CD4-positive, alpha-beta T cell treated with Interferon gamma for 1 hour (primary cell): ENCODE measurements around the gene CBFA2T2.
"Not testable (repeated sequence)": the region's sequence is repeated elsewhere in the genome, so short reads cannot be mapped to it uniquely, and the experiment has no call there.

ENCODE experiments used
- DNase-seq: peaks from one replicate; pipeline ENCODE4 v3.0.0-alpha.2; 2020

CBFA2T2 gene

DNA sequence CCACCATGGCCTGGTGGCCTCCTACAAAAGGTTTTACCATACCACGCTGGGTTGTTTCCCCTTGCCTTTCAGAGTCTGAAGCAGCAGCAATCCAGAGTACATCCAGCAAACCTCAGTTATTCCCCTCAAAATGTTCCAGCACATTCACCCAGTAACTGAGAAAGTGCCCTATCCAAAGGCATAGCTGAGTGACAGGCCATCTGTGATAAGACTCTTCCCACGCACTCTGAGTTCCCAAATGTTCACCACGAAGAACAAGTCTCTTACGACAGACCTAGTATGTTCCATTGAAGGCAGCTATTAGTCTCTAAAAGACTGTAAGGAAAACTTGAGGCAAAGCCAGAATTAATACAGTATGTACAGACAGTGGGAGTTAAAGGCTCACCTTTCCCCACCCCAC is 140.6 kb downstream of the CBFA2T2 start:
- DNase-seq = no peak

DNA sequence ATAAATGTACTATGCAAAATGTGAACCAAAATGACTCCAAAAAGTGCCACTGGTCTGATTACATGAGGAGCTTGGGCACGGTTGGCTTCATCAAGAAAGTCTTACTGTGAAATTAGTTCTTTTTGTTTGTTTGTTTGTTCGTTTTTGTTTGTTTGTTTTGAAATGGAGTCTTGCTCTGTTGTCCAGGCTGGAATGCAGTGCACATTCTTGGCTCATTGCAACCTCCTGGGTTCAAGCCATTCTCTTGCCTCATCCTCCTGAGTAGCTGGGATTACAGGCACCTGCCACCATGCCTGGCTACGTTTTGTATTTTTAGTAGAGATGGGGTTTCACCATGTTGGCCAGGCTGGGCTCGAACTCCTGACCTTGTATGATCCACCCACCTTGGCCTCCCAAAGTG is 142.0 kb downstream of the CBFA2T2 start:
- DNase-seq = not testable (repeated sequence)

DNA sequence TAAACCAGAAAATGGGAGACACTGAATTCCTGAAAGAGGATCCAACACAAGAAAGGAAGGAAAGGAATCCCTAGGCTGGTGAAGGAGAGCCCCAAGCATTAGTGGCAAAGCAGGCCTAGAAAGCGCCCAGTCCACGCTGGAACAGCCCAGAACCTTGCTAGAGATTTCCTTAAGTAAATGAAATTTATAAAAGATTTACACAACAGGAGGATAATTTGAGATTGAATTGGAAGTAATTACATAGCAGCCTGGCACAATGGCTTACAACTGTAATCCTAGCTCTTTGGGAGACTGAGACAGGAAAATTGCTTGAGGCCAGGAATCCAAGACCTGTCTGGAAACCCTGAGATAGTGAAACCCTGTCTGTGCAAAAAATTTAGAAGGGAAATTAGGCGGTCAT is 145.4 kb downstream of the CBFA2T2 start:
- DNase-seq = no peak

DNA sequence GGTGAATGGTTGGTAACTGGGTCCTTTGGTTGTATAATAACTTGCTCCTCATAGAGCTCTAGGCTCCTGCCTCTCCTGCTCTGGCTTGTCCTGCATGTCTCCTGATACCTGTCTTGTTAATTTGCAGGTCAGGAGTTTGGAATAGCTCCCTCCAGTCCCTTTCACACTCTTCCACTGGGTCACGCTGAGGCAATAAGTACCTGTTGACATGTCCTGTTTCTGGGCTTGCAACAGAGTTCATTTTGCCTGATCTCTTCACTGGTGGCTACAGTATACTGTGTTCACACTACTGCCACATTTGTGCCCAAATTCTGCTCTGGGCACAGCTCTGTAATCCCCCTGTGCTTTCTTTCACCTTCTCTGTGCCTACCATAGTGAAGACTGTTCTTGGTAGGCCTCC is 146.9 kb downstream of the CBFA2T2 start:
- DNase-seq = no peak

DNA sequence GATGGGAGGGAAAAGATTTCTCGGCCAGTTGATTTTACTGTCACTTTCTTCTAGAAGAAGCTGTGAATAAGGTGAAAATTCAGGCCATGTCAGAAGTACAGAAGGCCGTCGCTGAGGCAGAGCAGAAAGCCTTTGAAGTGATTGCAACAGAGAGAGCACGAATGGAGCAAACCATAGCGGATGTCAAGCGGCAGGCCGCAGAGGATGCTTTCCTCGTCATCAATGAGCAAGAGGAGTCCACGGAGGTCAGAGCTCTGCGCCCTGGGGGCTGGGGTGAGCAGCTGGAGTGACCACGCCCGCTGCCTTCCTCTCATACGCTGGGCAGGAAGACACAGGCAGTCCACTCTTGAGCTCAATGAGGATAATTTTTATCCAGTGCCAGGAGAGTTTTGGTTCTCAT is 150.4 kb downstream of the CBFA2T2 start:
- DNase-seq = no peak

DNA sequence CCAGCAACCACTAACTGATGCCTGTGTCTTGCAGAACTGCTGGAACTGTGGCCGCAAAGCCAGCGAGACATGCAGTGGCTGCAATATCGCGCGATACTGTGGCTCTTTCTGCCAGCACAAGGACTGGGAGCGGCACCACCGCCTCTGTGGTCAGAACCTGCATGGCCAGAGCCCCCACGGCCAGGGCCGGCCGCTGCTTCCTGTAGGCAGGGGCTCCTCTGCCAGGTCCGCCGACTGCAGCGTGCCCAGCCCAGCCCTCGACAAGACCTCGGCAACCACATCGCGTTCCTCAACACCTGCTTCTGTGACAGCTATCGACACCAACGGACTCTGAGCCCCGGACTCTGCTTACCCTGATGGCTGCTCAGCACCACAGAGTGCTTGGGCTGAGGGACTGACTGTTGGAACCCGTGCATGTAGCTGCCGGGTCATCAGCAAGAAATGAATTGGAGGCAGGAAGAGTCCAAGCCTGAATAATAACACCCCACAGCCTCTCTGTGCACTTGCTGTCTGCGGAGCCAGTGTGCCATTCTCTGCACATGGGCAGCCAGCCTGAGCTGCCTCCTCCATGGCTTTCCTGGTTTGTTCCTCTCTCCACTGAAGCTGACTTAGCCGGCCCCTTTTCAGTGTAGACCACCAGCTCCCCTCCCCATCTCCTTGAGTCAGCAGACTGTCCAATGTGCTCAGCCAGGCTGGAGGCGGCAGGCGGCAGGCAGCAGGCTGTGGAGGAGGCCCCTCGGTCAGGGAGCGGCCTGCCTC is 154.6 kb downstream of the CBFA2T2 start:
- no peak for DNase-seq

DNA sequence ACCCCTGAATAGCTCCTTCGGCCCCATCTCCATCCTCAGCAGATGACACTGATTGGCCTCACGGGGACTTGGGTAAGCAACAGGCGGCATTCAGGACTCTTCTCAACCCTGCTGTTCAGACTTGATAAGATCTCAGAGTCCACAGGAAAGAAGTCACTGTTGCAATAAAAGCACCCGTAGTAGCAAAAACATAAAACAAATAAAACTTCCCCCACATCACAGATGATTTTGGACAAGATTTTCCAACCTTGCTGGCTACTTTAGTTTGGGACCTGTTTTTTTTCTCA is 155.1 kb downstream of the CBFA2T2 start:
- DNase-seq = no peak

DNA sequence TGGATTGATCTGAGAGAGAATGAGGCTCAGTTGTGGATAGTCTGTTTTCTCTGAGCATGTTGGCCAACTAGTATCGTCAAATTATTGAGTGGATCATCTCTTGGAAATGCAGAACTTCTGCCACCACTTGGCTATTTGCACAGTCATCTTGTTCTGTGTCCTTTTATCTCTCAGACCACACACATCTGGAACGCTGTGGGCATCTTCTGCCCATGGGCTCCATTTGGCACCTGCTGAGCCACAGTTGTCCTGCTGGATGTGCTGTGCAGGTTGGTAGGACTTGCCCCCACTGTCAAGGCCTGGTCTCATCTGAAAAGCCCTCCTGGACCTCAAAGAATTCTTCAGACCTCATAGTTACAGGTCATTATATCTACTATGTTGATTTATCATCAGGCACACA is 155.5 kb downstream of the CBFA2T2 start:
- DNase-seq = no peak

DNA sequence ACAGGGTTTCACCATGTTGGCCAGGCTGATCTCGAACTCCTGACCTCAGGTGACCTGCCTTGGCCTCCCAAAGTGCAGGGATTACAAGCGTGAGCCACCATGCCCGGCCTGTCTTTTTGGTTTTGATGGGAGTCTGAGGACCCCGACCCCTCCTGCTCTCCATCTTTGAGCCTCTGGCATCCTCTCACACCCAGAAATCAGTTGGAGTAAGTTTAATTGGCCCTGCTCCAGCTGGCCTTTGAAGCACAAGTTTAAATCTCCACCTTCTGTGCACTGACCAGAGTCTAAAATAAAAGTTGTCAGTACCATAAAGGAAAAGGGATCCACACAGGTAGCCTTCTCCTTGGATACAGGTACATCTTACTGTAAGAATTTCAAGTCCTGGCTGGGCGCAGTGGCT is 156.3 kb downstream of the CBFA2T2 start:
- DNase-seq = no peak

DNA sequence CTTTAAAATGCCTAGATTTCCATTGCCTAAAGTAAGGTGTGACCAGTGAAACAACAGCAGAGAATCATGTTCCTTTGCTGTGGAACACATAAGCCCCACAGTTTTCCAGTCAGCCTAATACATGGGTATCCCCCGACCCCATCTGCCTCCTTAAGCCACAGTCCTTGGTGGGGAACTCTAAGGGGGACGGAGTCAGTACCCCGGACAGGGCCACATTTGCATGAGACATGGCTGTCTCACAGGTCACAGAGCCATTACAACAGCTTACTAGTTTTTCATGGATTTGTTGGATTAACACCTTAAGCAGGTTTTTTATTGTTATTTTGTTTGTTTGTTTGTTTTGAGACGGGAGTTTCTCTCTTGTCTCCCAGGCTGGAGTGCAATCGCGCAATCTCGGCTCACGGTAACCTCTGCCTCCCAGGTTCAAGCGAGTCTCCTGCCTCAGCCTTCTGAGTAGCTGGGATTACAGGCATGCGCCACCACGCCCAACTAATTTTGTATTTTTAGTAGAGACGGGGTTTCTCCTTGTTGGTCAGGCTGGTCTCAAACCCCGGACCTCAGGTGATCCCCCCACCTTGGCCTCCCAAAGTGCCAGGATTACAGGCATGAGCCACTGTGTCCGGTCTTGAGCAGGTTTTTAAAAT is 157.2 kb downstream of the CBFA2T2 start:
- DNase-seq = not testable (repeated sequence)

DNA sequence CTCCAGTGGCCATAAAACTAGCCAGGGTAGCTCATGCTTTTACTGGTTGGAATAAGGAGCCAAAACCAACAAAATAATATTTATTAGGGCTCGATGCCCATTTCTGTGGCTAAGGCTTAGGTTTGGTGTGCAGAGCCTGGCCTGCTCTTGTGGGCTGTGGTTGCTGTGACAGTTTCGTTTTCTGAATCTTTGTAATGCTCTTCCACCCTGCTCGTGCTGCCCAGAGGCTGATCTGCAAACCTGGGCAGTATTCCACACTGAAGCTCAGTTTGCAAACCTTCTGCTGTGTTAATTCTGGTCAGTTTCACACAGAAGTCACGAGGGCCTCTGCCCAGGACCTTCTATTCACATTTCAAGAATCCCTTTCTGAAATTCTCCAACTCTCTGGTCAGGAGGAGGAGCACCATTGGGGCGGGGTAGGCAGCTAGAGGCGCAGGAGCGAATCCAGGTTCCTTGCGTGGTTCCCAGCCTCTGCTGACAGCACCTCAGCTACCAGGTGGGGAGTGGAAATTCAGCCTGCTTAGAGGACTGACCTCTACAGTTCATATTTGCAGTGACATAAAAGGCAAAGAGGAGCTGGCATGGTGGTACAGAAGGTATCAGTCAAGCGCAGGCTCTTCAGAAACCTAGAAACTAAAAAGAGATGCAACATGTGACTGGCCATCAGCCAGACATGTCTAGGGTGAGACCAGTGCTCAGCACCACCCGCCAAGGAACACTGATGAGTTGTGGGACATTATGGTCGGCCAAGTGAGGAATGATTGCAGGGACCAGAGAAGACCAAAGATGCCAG is 157.9 kb downstream of the CBFA2T2 start:
- DNase-seq = no peak

DNA sequence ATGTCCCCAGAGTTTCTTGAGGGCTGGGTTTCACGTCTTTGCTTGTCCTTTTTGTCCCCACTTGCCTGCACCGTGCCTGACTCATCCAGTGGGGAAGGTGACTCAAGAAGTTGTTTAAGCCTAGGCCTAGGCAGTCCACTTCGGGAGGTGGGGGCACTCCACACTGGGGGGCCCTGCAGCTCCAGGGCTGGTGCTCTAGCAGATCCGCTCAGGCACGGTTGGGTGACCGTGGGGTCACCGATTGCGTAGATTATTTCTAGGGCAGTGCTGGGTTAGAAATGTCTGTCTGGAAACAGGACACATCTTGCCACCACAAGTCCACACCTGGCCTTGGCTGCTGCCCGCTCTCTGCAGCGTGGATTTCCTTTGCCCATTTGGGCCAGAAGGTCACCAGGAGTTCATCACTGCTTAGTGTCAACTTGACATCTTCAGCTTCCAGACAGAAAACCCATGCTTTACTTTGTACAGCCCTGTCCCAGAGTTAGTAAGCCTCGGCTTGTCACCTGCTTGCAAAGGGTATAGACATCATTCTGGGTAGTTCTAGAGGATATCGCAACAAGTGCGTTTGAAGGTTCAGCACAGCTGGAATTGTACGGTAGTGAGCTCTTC is 158.6 kb downstream of the CBFA2T2 start:
- DNase-seq = no peak

DNA sequence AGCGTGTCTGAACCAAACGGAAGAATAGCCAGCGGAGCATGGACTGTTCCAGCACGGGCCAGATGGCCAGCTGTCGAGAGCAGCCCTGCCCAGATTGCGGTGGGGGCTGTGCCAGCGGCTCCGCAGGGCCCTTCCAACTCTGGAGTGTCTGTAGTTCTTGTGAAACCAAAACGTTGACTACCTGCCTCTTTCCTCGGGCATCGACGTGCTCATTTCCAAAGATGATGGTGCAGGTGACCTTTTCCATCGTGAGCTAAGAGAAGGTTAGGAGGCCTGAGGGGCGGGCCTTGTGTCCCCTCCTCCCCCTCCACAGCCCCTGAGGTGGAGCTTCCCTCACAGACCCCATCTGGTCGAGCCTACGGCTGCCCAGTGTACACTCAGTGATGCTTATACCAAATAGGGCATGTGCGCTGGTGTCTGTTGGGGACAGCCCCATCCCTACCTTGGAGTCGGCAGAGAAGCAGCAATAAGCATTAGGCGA is 159.3 kb downstream of the CBFA2T2 start:
- no peak for DNase-seq

DNA sequence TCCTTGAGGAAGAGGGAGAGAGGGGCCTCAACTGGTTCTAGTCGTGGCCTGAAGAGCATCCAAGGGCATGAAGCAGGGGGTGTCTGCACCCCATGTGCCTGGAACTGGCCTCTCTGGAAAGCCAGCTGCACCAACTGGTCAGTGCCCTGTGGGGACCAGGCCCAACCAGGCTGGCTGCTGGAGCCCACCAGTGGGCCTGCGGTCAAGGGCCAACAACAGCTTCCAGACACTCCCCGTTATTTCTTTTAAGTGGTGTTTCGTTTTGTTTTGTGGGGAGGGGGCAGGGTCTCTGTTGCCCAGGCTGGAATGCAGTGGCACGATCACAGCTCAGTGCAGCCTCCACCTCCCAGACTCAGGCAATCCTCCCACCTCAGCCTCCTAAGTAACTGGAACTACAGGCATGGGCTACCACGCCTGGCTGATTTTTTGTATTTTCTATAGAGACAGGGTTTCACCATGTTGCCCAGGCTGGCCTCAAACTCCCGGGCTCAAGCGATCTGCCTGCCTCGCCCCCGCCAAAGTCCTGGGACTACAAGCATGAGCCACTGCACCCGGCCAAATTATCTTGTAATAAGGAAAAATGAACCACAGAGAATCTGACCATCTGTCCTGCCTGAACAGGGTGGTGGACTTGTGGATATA is 160.3 kb downstream of the CBFA2T2 start:
- DNase-seq = no peak

DNA sequence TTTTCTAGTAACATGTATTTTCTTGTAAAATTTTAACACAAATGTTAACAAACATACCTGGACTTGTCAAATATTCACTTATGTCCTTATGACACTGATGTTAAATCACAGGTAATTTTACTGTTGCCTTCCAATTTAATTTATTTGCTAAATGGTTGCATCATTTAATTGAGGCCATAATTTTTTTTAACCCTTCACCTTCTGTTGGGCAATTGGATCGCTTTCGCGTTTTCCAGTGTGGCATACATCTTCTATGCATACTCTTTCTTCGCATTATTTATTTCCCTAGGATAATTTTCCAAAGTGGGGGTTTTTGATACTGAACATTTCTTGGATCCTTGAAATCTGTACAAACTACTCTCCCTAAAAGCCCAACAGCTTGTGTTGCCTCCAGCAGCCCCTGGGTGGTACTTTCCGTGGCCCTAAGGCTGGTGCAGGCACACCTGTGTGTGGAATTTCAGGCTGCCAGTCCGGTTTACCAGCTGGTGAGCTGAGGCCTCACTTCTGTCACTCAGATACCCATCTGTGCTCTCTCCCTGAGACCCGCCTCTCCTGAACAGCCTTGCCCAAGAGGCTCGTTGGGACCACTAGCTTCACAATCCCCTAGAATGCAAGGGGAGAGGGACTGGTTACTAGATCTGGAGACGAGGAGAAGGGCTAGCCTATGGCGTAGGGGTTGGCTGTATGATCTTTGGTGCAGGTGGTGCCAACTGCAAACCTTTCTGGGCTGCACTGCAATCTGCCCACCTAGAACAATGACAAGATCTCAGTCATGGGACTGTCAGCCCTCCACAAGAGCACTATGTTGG is 161.1 kb downstream of the CBFA2T2 start:
- DNase-seq = no peak

DNA sequence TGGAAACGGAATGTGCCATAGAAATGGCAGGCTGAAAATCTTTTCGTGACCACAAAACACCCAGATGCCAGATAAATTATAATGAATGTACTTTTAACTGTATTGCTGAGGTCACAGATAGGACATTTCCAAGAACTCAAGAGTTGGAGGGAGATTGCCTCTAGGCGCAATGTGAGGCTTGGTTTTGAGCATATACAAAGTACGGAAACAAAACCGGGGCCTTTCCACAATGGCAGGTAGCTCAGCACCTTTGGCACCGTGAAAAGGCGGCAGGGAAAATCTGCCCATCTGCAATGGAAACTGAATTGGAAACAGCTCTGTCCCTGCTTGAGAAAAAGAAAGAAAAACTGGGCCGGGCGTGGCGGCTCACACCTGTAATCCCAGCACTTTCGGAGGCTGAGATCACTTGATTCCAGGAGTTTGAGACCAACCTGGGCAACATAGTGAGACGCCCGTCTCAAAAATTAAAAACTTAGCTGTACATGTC is 161.7 kb downstream of the CBFA2T2 start:
- DNase-seq = no peak

DNA sequence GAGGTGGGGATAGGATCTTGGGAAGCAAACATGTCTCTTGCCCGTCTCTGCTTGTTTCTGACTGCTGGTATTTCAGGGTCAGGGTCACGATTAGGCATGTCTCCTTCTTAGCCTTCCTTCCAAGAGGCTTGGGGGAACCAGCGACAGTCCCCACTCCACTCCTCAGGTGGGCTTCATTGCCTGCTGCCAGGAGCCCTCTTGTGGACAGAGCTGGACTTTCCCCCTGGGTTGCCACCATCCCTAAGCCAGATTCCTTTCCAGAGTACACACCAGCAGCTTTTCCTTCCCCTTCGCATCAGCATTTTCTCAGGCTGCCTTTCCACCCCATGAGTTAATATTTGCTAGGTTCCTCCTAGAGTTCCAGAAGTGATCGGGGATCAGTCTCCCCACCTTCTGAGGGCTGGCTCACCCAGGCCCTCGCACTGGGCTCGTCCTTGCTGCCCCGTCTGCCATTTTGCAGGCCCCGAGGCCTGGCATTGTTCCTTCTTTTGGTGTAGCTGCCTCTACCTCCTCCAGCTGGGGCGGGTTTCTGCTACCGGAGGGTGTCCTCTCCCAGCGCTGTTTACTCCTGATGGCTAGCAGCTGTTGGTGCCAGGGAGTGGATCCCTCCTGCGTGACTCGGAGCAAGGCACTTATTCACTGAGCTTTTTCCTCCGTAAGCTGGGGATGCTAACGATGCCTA is 163.5 kb downstream of the CBFA2T2 start:
- peak; percentile 41 for DNase-seq

DNA sequence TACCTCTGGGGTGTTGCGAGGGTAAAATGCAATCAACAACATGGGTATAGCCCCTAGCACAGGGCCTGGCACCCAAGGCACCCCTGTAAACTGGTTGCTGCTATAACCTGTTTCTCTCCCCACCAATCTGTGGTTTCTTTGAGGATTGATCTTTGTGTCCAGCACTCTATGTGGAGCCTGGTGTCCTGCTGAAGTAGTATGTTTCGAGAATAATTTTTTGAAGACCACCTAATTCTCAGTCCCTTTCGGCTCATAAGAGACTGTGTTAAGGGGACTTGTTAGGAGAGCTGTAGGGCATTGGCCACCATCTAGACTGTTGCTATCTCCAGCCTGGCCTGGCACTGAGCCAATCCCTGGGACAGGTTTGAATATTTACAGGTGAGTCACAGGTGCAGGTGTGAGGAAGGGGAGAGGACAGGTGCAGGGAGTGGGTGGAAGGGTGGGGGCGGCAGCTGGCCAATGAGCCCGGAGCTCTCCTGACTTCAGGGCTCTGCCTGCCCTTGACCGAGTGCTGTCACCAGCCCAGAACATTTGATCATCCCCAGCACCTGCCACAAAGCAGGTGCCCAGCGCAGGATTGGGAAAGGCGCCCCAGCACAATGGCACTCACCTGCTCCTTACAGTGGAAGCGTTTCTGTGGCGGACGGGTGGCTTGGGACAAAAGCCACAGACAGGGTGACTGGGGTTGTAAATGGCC is 164.2 kb downstream of the CBFA2T2 start:
- no peak for DNase-seq

DNA sequence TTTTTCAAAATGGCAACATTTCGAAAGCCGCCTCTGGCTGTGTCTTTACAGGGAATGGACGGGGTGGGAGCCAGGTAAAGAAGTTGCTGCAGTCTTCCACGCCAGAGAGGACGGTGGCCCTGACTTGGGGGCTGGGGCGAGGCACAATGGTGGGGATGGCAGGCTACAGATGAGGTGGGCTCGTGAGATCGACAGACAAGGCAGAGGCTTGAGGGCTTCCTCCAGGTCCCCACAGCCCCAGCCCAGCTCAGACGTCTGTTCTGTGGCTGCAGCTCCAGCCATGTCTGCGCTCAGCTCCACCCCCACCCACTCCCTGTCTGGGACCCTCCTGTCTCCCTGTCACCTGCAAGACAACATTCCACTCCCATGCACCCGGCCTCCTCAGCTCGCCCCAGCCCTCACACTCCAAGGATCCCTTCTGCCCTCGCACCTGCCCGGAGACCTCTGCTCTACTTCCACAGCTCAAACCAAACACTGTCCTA is 164.8 kb downstream of the CBFA2T2 start:
- no peak for DNase-seq

DNA sequence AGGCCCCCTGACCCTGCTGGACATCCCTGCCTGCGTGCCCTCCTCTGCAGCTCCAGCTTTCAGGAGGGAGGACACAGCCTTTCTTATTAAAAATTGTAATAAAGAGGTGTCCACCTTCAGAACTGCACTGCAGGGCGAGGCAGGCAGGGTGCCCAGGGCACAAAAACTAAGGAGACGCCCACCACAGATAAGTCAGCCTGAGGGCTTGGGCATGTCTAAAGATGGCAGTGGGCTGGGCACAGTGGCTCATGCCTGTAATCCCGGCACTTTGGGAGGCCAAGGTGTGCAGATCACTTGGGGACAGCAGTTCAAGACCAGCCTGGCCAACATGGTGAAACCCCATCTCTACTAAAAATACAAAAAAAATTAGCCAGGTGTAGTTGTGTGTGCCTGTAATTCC is 165.3 kb downstream of the CBFA2T2 start:
- DNase-seq = no peak
